ENCODE results near the gene SH3BP4.

SH3BP4 gene

GRCh38 chr2:234981197-234982095, 29.6 kb downstream of the SH3BP4 start:
- DNase-seq (ENCODE audit: low read depth in 3 of 3), result no peak

- no peak for DNase-seq (ENCODE audit: low read depth in 3 of 3)
Observed at GRCh38 chr2:234982096-234982834, 30.4 kb downstream of the SH3BP4 start.

GRCh38 chr2:234983011-234983726, 31.4 kb downstream of the SH3BP4 start:
- DNase-seq (ENCODE audit: low read depth in 3 of 3), result no peak

- DNase-seq (ENCODE audit: low read depth in 3 of 3), result no peak
Observed at GRCh38 chr2:234985608-234986245, 33.9 kb downstream of the SH3BP4 start.

GRCh38 chr2:234986390-234986789, 34.6 kb downstream of the SH3BP4 start:
- no peak for DNase-seq (ENCODE audit: low read depth in 3 of 3)

GRCh38 chr2:234986876-234987720, 35.3 kb downstream of the SH3BP4 start:
- DNase-seq (ENCODE audit: low read depth in 3 of 3), result no peak

GRCh38 chr2:234987754-234988153, 35.9 kb downstream of the SH3BP4 start:
- DNase-seq (ENCODE audit: low read depth in 3 of 3), result no peak

- no peak for DNase-seq (ENCODE audit: low read depth in 3 of 3)
Observed at GRCh38 chr2:234988491-234988890, 36.7 kb downstream of the SH3BP4 start.

- no peak for DNase-seq (ENCODE audit: low read depth in 3 of 3)
Observed at GRCh38 chr2:234989183-234989701, 37.4 kb downstream of the SH3BP4 start.

GRCh38 chr2:234990300-234990699, 38.5 kb downstream of the SH3BP4 start:
- DNase-seq (ENCODE audit: low read depth in 3 of 3), result no peak

GRCh38 chr2:234991290-234991689, 39.5 kb downstream of the SH3BP4 start:
- DNase-seq (ENCODE audit: low read depth in 3 of 3), result no peak

- no peak for DNase-seq (ENCODE audit: low read depth in 3 of 3)
Observed at GRCh38 chr2:234991793-234992192, 40.0 kb downstream of the SH3BP4 start.

- no peak for DNase-seq (ENCODE audit: low read depth in 3 of 3)
Observed at GRCh38 chr2:234992196-234992595, 40.4 kb downstream of the SH3BP4 start.

- no peak for DNase-seq (ENCODE audit: low read depth in 3 of 3)
Observed at GRCh38 chr2:234992624-234993349, 41.0 kb downstream of the SH3BP4 start.

- no peak for DNase-seq (ENCODE audit: low read depth in 3 of 3)
Observed at GRCh38 chr2:234993541-234993981, 41.7 kb downstream of the SH3BP4 start.

- no peak for DNase-seq (ENCODE audit: low read depth in 3 of 3)
Observed at GRCh38 chr2:234994438-234995321, 42.9 kb downstream of the SH3BP4 start.

GRCh38 chr2:234995332-234996068, 43.7 kb downstream of the SH3BP4 start:
- no peak for DNase-seq (ENCODE audit: low read depth in 3 of 3)

All from stimulated activated CD4-positive, alpha-beta T cell treated with anti-CD3 and anti-CD28 coated beads, TNF-alpha, amount 100 ng/mL, for 24 hours (primary cell).